Left lobe of liver (tissue), 2 donors: Measurements from ENCODE around the gene ZNF576. TPM values are rescaled to one million over a fixed set of nuclear protein-coding genes. Genes with fewer than 3 reads are reported as not detected.
"Not testable (repeated sequence)": the region's sequence is repeated elsewhere in the genome, so short reads cannot be mapped to it uniquely, and the experiment has no call there.

Experiments
- ATAC-seq: fragments of 200-7000 bp; cut with Tn5 transposase; one replicate; pipeline ENCODE4 v1.9.1; 2020; ENCODE audit warnings: mild to moderate bottlenecking, moderate library complexity
- DNase-seq: peaks from one replicate; pipeline ENCODE4 v3.0.0-alpha.2; 2020; ENCODE audit warnings: low spot score
- total RNA-seq: library from RNA; stranded (reverse); gene quantifications from one replicate; pipeline ENCODE4 v1.2.1, GENCODE V29; 2021
- donor health status: DM: no; HTN: no; CAD: no; lungs with moderate emphysema.
- donor health status: DM: no; HTN: yes; CAD: no.

Gene ZNF576
- total RNA-seq, 1 donor from 2014 or later: 7.7 TPM

DNA sequence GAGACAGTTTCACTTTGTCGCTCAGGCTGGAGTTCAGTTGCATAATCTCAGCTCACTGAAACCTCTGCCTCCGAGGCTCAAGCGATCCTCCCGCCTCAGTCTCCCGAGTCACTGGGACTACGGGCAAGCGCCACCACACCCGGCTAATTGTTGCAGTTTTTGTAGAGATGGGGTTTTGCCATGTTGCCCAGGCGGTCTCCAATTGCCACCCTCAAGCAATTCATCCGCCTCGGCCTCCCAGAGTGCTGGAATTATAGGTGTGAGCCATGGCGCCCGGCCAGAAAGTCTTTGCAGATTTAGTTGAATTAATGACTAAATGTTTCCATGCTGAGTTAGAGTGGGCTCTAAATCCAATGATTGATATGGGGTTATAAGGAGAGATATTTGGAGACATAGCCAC, 47.8 kb downstream of the ZNF576 start:
- no peak for DNase-seq

GRCh38 chr19:43648633-43649032, 52.2 kb downstream of the ZNF576 start:
- no peak for ATAC-seq
- no peak for DNase-seq

More for the DNA sequence above, 47.8 kb downstream of the ZNF576 start:
- no peak for ATAC-seq

- ATAC-seq (no peak), DNase-seq (no peak)
These were observed 53.1 kb downstream of the ZNF576 start for GRCh38 chr19:43649514-43649913.

DNA sequence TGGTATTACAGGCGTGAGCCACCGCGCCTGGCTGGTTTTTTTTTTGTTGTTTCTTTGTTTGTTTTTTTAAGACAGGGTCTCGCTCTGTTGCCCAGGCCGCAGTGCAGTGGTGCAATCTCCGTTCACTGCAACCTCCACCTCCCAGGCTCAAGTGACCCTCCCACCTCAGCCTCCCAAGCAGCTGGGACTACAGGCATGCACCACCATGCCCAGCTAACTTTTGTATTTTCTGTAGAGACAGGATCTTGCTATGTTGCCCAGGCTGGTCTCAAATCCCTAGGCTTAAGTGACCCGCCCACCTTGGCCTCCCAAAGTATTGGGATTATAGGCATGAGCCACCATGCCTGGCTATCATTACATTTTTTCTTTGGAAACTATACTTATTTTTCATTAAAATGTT, 53.9 kb downstream of the ZNF576 start:
- ATAC-seq, DNase-seq: not testable (repeated sequence)

Other genes starting within 250 kb of the ZNF576 start
- gene CD177, start 242.9 kb upstream of the ZNF576 start, total RNA-seq: 0.38 TPM
- not detected for gene TEX101, start 181.7 kb upstream of the ZNF576 start, total RNA-seq
- gene LYPD3, start 131.0 kb upstream of the ZNF576 start, total RNA-seq: 0.53 TPM
- 17.7 TPM for gene PHLDB3, start 91.8 kb upstream of the ZNF576 start, total RNA-seq
- 43.5 TPM for gene ETHE1, start 69.4 kb upstream of the ZNF576 start, total RNA-seq
- 1.5 TPM for gene ZNF575, start 63.4 kb upstream of the ZNF576 start, total RNA-seq
- gene XRCC1, start 21.1 kb upstream of the ZNF576 start, total RNA-seq: 8.8 TPM
- gene PINLYP, start 20.8 kb upstream of the ZNF576 start, total RNA-seq: 0.88 TPM
- gene IRGQ, start 461 bp upstream of the ZNF576 start, total RNA-seq: 17.1 TPM
- 0.35 TPM for gene SRRM5, start 15.5 kb downstream of the ZNF576 start, total RNA-seq
- gene ZNF428, start 23.0 kb downstream of the ZNF576 start, total RNA-seq: 15.7 TPM
- gene CADM4, start 43.3 kb downstream of the ZNF576 start, total RNA-seq: 5.1 TPM
- 3.4 TPM for gene PLAUR, start 73.6 kb downstream of the ZNF576 start, total RNA-seq
- gene IRGC, start 119.5 kb downstream of the ZNF576 start, total RNA-seq: not detected
- 13.2 TPM for gene SMG9, start 158.4 kb downstream of the ZNF576 start, total RNA-seq
- 0.43 TPM for gene KCNN4, start 184.4 kb downstream of the ZNF576 start, total RNA-seq
- not detected for gene LYPD5, start 205.9 kb downstream of the ZNF576 start, total RNA-seq
- 2.6 TPM for gene ZNF283, start 230.7 kb downstream of the ZNF576 start, total RNA-seq